DOHH2 (cell line): ENCODE results near the gene TMTC2.

Experiments used
- CTCF ChIP-seq: fragments of 200-600 bp; sonication (generic); IDR thresholded peaks from one replicate; pipeline ENCODE4 v1.5.1; 2014; ENCODE audit warnings: antibody characterized with exemption, mild to moderate bottlenecking, low read depth, low read length; ENCODE audit not compliant: poor library complexity, severe bottlenecking
- EZH2phosphoT487 ChIP-seq: fragments of 200-600 bp; sonication (generic); IDR thresholded peaks from 2 replicates; pipeline ENCODE4 v1.6.1; 2017; ENCODE audit warnings: borderline replicate concordance, mild to moderate bottlenecking, antibody characterized with exemption, low read length, moderate library complexity, mixed read lengths

- no peak for TF ChIP-seq EZH2phosphoT487
- no peak for TF ChIP-seq CTCF
Observed at GRCh38 chr12:82652071-82652470, 34.6 kb upstream of the TMTC2 start.
